B cell (primary cell): ENCODE measurements around the gene SMIM14.

Experiments
- EZH2 ChIP-seq: IDR thresholded peaks from 2 replicates; pipeline ENCODE4 v1.6.1; 2012; ENCODE audit warnings: borderline replicate concordance, low read depth, mild to moderate bottlenecking, moderate library complexity, low read length; ENCODE audit not compliant: insufficient read depth, poor library complexity, severe bottlenecking
- TF ChIP-seq, protein P1 (sequence below): fragments of 200-600 bp; IDR thresholded peaks from one replicate; pipeline ENCODE4 v1.8.0; 2022; ENCODE audit warnings: antibody characterized with exemption, mild to moderate bottlenecking

DNA sequence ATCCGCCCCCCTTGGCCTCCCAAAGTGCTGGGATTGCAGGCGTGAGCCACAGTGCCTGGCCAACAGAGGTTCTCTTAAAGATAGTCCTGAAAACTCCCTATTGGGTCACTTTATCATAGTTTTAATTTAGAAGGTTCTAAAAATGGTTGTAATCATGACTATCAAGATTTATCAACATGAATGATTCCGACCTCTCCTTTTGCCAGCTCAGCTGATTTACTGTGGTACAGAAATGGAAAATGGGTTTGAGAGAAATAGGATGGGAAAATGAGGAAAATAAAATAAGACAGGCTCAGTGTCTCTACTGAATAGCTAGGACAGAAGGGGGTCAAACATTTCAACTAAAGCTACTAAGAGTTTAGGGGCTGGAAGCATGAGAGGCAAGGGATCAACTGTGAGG lies 83.2 kb downstream of the SMIM14 start:
- TF ChIP-seq, protein P1, sequence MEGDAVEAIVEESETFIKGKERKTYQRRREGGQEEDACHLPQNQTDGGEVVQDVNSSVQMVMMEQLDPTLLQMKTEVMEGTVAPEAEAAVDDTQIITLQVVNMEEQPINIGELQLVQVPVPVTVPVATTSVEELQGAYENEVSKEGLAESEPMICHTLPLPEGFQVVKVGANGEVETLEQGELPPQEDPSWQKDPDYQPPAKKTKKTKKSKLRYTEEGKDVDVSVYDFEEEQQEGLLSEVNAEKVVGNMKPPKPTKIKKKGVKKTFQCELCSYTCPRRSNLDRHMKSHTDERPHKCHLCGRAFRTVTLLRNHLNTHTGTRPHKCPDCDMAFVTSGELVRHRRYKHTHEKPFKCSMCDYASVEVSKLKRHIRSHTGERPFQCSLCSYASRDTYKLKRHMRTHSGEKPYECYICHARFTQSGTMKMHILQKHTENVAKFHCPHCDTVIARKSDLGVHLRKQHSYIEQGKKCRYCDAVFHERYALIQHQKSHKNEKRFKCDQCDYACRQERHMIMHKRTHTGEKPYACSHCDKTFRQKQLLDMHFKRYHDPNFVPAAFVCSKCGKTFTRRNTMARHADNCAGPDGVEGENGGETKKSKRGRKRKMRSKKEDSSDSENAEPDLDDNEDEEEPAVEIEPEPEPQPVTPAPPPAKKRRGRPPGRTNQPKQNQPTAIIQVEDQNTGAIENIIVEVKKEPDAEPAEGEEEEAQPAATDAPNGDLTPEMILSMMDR = no peak
- no peak for TF ChIP-seq EZH2
